HPDE6-E6E7 (cell line): ENCODE results near the gene CRYBG1.

ENCODE experiments used
- DNase-seq: peaks from one replicate; pipeline ENCODE4 v3.0.0; 2011; ENCODE audit warnings: missing footprints; ENCODE audit errors: extremely low spot score

Gene CRYBG1

GRCh38 chr6:106462923-106463557, 102.5 kb downstream of the CRYBG1 start:
- no peak for DNase-seq

- no peak for DNase-seq
Observed at GRCh38 chr6:106466211-106466610, 105.7 kb downstream of the CRYBG1 start.

GRCh38 chr6:106468935-106469334, 108.4 kb downstream of the CRYBG1 start:
- DNase-seq: no peak

- DNase-seq: no peak
Observed at GRCh38 chr6:106469882-106470281, 109.4 kb downstream of the CRYBG1 start.

GRCh38 chr6:106470316-106470715, 109.8 kb downstream of the CRYBG1 start:
- no peak for DNase-seq

- DNase-seq: no peak
Observed at GRCh38 chr6:106470811-106471210, 110.3 kb downstream of the CRYBG1 start.

GRCh38 chr6:106473812-106474211, 113.3 kb downstream of the CRYBG1 start:
- DNase-seq: no peak

- DNase-seq: no peak
Observed at GRCh38 chr6:106474466-106474865, 113.9 kb downstream of the CRYBG1 start.

GRCh38 chr6:106475284-106475683, 114.8 kb downstream of the CRYBG1 start:
- DNase-seq: no peak

GRCh38 chr6:106476331-106477105, 116.0 kb downstream of the CRYBG1 start:
- peak; percentile 58 for DNase-seq

- DNase-seq: no peak
Observed at GRCh38 chr6:106477146-106477545, 116.6 kb downstream of the CRYBG1 start.

- no peak for DNase-seq
Observed at GRCh38 chr6:106477790-106478189, 117.3 kb downstream of the CRYBG1 start.

GRCh38 chr6:106486236-106486635, 125.7 kb downstream of the CRYBG1 start:
- DNase-seq: no peak

- no peak for DNase-seq
Observed at GRCh38 chr6:106488494-106489370, 128.2 kb downstream of the CRYBG1 start.

GRCh38 chr6:106490030-106490429, 129.5 kb downstream of the CRYBG1 start:
- DNase-seq: no peak

GRCh38 chr6:106490436-106490835, 129.9 kb downstream of the CRYBG1 start:
- no peak for DNase-seq

GRCh38 chr6:106490974-106491373, 130.5 kb downstream of the CRYBG1 start:
- DNase-seq: no peak

GRCh38 chr6:106495014-106495413, 134.5 kb downstream of the CRYBG1 start:
- DNase-seq: no peak

- DNase-seq: no peak
Observed at GRCh38 chr6:106496823-106497222, 136.3 kb downstream of the CRYBG1 start.

- DNase-seq: no peak
Observed at GRCh38 chr6:106501960-106502371, 141.4 kb downstream of the CRYBG1 start.

GRCh38 chr6:106502559-106502958, 142.0 kb downstream of the CRYBG1 start:
- no peak for DNase-seq

- no peak for DNase-seq
Observed at GRCh38 chr6:106508277-106508676, 147.8 kb downstream of the CRYBG1 start.
